ENCODE measurements around the gene WFDC5.

Gene WFDC5

DNA sequence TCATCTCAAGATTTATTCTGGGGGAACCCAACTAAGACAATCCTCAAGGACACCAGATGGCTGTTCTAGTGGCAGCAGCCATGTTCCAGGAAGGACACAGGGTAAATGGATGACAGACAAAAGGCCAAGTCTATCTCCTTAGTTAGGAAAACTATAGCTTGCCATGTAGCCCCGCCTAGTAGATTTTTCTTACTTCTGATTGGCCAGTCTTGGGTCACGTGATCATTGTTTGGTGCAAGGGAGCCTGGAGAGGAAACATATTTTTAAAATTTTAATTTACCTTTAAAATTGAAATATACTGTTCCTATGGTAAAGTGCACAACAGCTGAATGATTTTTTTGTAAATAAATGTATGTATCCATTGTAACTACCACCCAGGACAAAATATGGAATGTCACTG is 9.7 kb downstream of the WFDC5 start:
- FAIRE-seq, result no peak
- TF ChIP-seq POLR2A (IDR thresholded peaks at IDR 0.05; ENCODE audit: low read depth, low read length), result no peak
- no peak for DNase-seq (ENCODE audit: insufficient read length, low spot score)

DNA sequence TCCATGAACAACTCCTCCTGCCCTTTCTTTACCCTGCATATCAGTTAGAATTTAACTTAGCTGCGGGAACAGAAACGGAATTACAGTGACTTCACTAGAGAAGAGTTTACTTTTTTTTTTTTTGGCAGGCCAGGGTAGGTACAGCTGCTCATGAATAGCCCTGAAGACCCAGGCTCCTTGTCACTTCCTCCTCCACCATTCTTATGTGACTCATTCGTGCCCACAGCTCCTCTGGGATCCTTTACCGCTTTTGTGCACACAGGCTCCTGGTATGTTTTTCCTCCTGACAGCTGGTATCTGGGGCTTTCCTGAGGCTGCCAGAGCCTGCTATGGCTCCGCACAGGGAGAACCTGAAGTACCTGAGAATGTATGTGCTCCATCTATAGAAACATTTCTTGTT is 10.2 kb downstream of the WFDC5 start:
- DNase-seq (ENCODE audit: insufficient read length, low spot score) (peak; percentile 91), FAIRE-seq (no peak)
- no peak for TF ChIP-seq POLR2A (IDR thresholded peaks at IDR 0.05; ENCODE audit: low read depth, low read length)

DNA sequence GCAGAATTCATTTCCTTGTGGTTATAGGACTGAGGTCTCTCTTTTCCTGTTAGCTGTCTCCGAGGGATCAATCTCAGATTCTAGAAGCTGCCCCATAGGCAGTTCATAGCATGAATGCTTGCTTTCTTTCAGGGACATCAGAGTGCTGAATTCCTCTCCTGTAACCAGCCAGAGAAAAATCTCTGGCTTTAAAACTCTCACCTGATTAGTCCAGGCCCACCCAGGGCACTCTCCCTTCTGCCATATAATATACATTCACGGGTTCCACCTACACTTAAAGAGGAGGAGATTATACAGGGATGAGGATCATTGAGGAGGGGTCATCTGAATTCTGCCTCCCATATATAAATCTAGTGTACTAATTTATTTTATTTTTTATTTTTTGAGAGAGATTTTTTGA is 11.9 kb downstream of the WFDC5 start:
- DNase-seq (ENCODE audit: insufficient read length, low spot score) (no peak), FAIRE-seq (no peak)
- TF ChIP-seq POLR2A (IDR thresholded peaks at IDR 0.05; ENCODE audit: low read depth, low read length), result no peak

DNA sequence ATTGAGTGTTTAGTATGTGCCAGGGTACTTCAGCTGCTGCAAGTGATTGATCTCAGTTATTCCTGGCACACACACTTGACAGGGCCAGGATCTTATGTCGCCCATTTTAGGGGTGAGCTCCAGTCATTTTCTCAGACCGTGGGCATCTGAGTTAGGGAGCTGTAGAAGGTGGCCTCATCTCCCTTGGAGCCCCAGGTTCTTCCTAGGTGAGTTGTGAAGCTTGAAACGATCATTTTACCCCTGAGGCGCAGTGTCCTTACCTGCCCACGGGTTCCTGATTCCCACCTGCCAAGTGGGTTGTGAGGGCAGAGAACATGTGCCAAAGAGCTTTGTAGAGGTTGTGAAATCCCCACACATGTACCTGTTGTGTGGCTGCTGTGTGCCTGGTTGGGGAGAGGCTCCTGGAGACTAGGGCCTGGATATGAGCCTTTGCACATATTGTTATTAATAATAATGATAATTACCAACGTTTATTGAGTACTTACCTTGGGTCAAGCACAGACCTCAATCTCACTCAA is 13.6 kb downstream of the WFDC5 start:
- TF ChIP-seq POLR2A (IDR thresholded peaks at IDR 0.05; ENCODE audit: low read depth, low read length), result no peak
- FAIRE-seq, result no peak
- DNase-seq (ENCODE audit: insufficient read length, low spot score), result no peak

DNA sequence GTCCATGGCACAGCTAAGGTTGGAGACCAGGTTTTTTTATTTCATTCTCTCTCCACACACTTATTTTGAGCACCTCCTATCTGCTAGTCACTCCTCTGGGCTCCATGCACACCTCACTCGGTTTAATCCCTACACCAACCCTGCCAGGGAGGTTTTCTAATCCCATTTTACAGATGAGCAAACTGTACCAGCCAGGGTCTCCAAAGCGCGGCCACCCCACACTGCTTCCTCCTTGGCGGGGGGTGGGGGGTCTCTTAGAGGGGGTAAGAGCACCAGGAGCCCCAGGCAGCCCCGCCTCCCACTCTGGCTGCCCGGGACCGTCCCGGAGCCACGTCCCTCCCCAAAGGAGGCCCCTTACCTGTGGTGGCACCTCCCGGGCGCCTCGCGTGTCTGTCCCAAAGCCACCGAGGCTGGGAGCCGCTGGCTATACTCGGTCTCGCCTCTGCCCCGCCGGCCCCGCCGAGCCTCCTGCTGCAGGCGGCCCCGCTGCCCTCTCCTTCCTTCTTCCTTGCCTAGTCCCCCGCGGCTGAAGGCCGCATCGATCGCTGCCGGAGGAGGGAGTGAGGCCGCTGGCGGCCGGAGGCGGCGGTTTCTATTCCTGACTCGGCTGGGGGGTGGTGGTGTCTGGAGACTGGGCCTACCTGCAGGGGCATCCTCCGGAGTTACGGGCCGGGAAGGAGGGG is 14.3 kb downstream of the WFDC5 start, which contains the start of gene KCNS1:
KCNS1 (minus strand) TSS at position 565 of the 683 bp plus-strand sequence. CDS start 1,891 bp downstream, outside the sequence.
- FAIRE-seq, result no peak
- no peak for TF ChIP-seq POLR2A (IDR thresholded peaks at IDR 0.05; ENCODE audit: low read depth, low read length)
- no peak for DNase-seq (ENCODE audit: insufficient read length, low spot score)

- TF ChIP-seq POLR2A (IDR thresholded peaks at IDR 0.05; ENCODE audit: low read depth, low read length), result no peak
- FAIRE-seq (no peak), DNase-seq (ENCODE audit: insufficient read length, low spot score) (no peak)
Observed at GRCh38 chr20:45098103-45098773, 16.7 kb downstream of the WFDC5 start.

DNA sequence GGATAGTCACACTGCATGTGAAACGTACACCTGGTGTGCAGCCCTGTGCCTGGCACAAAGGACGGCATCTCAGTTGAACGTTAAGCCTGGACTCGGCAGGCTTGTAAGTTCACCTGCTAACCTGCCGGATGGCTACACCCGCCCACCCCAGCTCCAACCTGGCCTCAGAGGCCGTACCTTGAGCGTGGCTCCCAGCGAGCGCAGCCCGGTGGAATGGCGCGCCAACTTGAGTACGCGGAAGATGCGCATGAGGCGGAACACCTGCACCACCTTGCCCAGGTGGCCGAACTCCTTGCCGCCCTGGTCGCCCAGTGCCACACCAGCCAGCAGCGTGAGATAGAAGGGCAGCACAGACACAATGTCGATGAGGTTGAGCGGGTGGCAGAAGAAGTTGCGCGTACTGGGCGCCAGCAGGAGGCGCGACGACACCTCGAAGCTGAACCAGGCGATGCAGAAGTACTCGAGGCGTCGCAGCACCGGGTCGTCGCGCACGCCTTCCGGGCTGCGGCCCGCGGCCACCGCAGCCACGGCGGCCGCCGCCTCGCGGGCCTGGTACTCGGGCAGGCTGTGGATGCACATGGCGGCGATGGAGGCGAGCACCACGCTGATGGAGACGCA is 17.4 kb downstream of the WFDC5 start:
- FAIRE-seq (no peak), DNase-seq (ENCODE audit: insufficient read length, low spot score) (no peak)

GRCh38 chr20:45096781-45097180 is 18.2 kb downstream of the WFDC5 start:
- DNase-seq (ENCODE audit: insufficient read length, low spot score) (no peak), FAIRE-seq (no peak)
- no peak for TF ChIP-seq POLR2A (IDR thresholded peaks at IDR 0.05; ENCODE audit: low read depth, low read length)

More for the DNA sequence above, 17.4 kb downstream of the WFDC5 start:
- TF ChIP-seq POLR2A (IDR thresholded peaks at IDR 0.05; ENCODE audit: low read depth, low read length), result no peak

- DNase-seq (ENCODE audit: insufficient read length, low spot score) (peak; percentile 73), FAIRE-seq (no peak)
- no peak for TF ChIP-seq POLR2A (IDR thresholded peaks at IDR 0.05; ENCODE audit: low read depth, low read length)
Observed at GRCh38 chr20:45095805-45096238, 19.2 kb downstream of the WFDC5 start.

DNA sequence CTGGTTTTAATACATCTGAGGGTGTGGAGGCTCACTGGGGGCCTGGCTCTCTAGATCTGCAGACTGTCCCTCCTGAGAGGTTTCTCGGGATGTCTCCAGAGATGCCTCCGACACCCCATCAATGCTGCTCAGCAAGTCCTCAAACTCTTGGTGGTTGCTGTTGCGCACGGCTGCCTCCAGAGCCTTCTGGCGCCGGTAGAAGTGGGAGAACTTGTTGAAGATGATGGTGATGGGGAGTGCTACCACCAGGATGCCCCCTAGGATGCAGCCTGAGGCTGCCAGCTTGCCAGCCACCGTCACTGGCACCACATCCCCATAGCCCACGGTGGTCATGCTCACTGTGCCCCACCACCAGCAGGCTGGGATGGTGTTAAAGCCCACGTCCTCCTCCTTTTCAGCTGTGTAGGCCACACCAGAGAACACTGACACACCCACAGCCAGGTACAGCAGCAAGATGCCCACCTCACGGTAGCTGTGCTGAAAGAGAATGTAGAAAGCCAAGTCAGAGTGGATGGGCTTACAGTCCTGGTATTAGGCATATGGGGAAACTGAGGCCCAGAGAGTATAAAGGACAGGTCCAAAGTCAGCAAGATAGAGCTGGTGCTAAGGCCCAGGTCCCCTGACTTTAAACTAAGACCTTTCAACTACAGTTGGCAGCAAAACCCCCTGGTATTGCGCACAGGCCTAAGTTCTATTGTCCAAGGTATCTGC is 20.0 kb downstream of the WFDC5 start:
- no peak for TF ChIP-seq POLR2A (IDR thresholded peaks at IDR 0.05; ENCODE audit: low read depth, low read length)
- FAIRE-seq (no peak), DNase-seq (ENCODE audit: insufficient read length, low spot score) (no peak)

DNA sequence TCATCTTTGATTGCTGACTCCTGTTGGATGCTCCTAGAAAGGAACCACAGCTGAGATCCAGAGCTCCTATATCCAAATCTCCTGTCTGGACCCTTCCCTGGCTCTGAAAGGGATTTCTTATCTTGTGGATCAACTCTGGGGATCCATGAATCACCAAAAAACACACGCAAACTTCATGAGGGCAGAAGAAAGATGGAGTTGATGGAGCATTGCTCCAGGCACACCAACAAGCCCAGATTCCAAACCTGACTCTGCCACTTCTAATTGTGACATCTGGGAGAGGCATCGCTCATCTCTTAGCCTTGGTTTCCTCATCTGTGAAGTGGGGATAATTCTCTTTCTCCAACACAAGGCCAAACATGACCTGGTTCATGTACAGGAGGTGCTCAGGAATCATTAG is 20.8 kb downstream of the WFDC5 start:
- FAIRE-seq, result no peak
- DNase-seq (ENCODE audit: insufficient read length, low spot score), result no peak
- TF ChIP-seq POLR2A (IDR thresholded peaks at IDR 0.05; ENCODE audit: low read depth, low read length), result no peak

GRCh38 chr20:45092898-45093297 is 22.1 kb downstream of the WFDC5 start:
- TF ChIP-seq POLR2A (IDR thresholded peaks at IDR 0.05; ENCODE audit: low read depth, low read length), result no peak

DNA sequence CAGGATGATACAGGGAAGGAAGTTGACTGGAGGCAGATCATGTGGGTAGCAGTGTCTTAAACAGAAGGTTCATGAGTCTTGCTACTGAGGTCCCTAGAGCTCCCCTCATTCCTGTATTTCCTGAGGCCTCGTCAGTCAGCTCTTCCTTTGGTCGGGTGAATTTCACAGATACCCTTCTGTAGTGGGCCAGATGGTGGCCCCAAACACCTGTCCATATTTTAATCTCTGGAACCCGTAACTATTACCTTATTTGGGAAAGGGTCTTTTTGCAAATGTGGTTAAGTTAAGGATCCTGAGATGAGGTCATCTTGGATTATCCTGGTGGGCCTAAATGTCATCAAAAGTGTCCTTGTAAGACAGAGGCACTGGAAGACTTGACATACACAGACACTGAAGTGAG is 23.6 kb downstream of the WFDC5 start:
- TF ChIP-seq POLR2A (IDR thresholded peaks at IDR 0.05; ENCODE audit: low read depth, low read length), result no peak
- FAIRE-seq (no peak), DNase-seq (ENCODE audit: insufficient read length, low spot score) (no peak)

More at GRCh38 chr20:45092898-45093297, 22.1 kb downstream of the WFDC5 start:
- FAIRE-seq (no peak), DNase-seq (ENCODE audit: insufficient read length, low spot score) (no peak)

DNA sequence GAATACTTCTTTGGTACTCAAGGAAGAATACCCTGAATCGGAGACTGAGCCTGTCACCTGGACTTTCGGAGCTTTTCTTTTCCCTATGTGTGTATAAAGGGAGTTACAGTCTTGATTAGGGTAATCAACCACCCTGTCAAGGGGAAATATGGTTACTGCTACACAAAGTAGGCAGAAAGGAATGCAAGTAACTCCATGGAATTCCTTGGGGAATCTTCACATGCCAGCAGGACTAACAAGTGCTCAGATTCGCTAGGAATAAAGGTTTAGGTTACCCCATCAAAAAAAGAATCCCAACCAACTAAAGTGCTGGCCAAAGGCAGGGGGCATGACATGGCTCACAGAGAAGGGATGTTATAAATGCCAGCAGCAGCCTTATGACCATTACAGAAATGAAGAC is 24.5 kb downstream of the WFDC5 start:
- FAIRE-seq, result no peak
- TF ChIP-seq POLR2A (IDR thresholded peaks at IDR 0.05; ENCODE audit: low read depth, low read length), result no peak
- DNase-seq (ENCODE audit: insufficient read length, low spot score), result no peak
